Urinary bladder (tissue), 4 donors: ENCODE results near the gene APBA2. TPM values are rescaled to one million over a fixed set of nuclear protein-coding genes. Genes with fewer than 3 reads are reported as not detected.

Source experiments
- DNase-seq: peaks from one replicate; pipeline ENCODE4 v3.0.0-alpha.2; 2015; ENCODE audit errors: extremely low spot score
- H3K27ac ChIP-seq: one replicate; pipeline ENCODE4 v1.5.1; 2013; ENCODE audit warnings: low read depth, mild to moderate bottlenecking, moderate library complexity
- H3K36me3 ChIP-seq: one replicate; pipeline ENCODE4 v1.6.1; 2013; ENCODE audit warnings: mild to moderate bottlenecking, moderate library complexity; ENCODE audit not compliant: insufficient read depth
- H3K4me1 ChIP-seq: one replicate; pipeline ENCODE4 v1.6.1; 2013; ENCODE audit warnings: mild to moderate bottlenecking, moderate library complexity; ENCODE audit not compliant: insufficient read depth
- H3K4me3 ChIP-seq: one replicate; pipeline ENCODE4 v1.5.1; 2013; ENCODE audit warnings: low read depth, low read length
- WGBS: extraction: QIAGEN DNeasy Blood & Tissue Kit; methylation state at CpG from one replicate; pipeline ENCODE4 v1.1.7; 2013; 5-methylcytosine and 5-hydroxymethylcytosine counted together
- polyA plus RNA-seq: library from polyadenylated mRNA; stranded (reverse); fragments of 200-250 nt; gene quantifications from one replicate; pipeline ENCODE4 v1.2.3, GENCODE V29; 2013
- total RNA-seq: library from RNA; depleted of rRNA; stranded (reverse); fragments of >200 nt; gene quantifications from one replicate; pipeline ENCODE4 v1.2.3, GENCODE V29; 2014
- donor health status: healthy with polysubstance abuse.
- donor health status: healthy.

Gene APBA2
- total and polyA plus RNA-seq, 2 donors: 4.2 to 12.8 TPM

GRCh38 chr15:29113336-29114220, 227.8 kb downstream of the APBA2 start:
- H3K4me3 ChIP-seq: no peak overlapping the region
- H3K27ac ChIP-seq: no peak overlapping the region
- no peaks in the 10 kb centered on the region for H3K4me1 ChIP-seq
- H3K36me3 ChIP-seq: no peaks in the 10 kb centered on the region
- DNase-seq: no peak
- 88% methylated on average over 37 of the region's 37 CpGs for whole genome bisulfite sequencing

- DNase-seq: no peak
- Histone ChIP-seq H3K4me1 (no peaks in the 10 kb centered on the region), H3K4me3 (no peak overlapping the region), H3K27ac (no peak overlapping the region), H3K36me3 (no peaks in the 10 kb centered on the region)
- WGBS: 49% methylated on average over 18 of the region's 18 CpGs
Measured at GRCh38 chr15:29114221-29115092, 228.7 kb downstream of the APBA2 start.

GRCh38 chr15:29115093-29115991, 229.6 kb downstream of the APBA2 start:
- Histone ChIP-seq H3K4me1 (no peaks in the 10 kb centered on the region), H3K36me3 (no peaks in the 10 kb centered on the region), H3K4me3 (peak overlapping the region; percentile 25), H3K27ac (no peak overlapping the region)
- DNase-seq: no peak
- 3% methylated on average over 46 of the region's 46 CpGs for WGBS

- DNase-seq: no peak
- WGBS: 94% methylated on average over 32 of the region's 32 CpGs
- no peak overlapping the region for H3K27ac ChIP-seq
Measured at GRCh38 chr15:29116970-29117700, 231.4 kb downstream of the APBA2 start.

GRCh38 chr15:29117778-29118177, 232.0 kb downstream of the APBA2 start:
- H3K4me1 ChIP-seq: no peaks in the 10 kb centered on the region
- H3K4me3 ChIP-seq: no peak overlapping the region
- DNase-seq: no peak
- no peaks in the 10 kb centered on the region for H3K36me3 ChIP-seq
- H3K27ac ChIP-seq: no peak overlapping the region
- WGBS: 92% methylated on average over 20 of the region's 20 CpGs

More at GRCh38 chr15:29116970-29117700, 231.4 kb downstream of the APBA2 start:
- H3K36me3 ChIP-seq: no peaks in the 10 kb centered on the region
- H3K4me1 ChIP-seq: no peaks in the 10 kb centered on the region
- no peak overlapping the region for H3K4me3 ChIP-seq

- DNase-seq: no peak
- Histone ChIP-seq H3K4me3 (no peak overlapping the region), H3K4me1 (no peaks in the 10 kb centered on the region), H3K27ac (no peak overlapping the region), H3K36me3 (no peaks in the 10 kb centered on the region)
- WGBS: 60% methylated on average over 8 of the region's 8 CpGs
Measured at GRCh38 chr15:29119847-29120246, 234.1 kb downstream of the APBA2 start.

GRCh38 chr15:29120593-29121368, 235.0 kb downstream of the APBA2 start:
- H3K27ac ChIP-seq: no peak overlapping the region
- H3K4me1 ChIP-seq: no peaks in the 10 kb centered on the region
- 91% methylated on average over 20 of the region's 20 CpGs for WGBS
- H3K36me3 ChIP-seq: no peaks in the 10 kb centered on the region
- no peak overlapping the region for H3K4me3 ChIP-seq
- no peak for DNase-seq

- no peak for DNase-seq
- Histone ChIP-seq H3K4me1 (no peaks in the 10 kb centered on the region), H3K36me3 (no peaks in the 10 kb centered on the region), H3K27ac (no peak overlapping the region), H3K4me3 (no peak overlapping the region)
- WGBS: 88% methylated on average over 7 of the region's 7 CpGs
Measured at GRCh38 chr15:29121369-29121656, 235.5 kb downstream of the APBA2 start.

- 86% methylated on average over 9 of the region's 9 CpGs for WGBS
- no peaks in the 10 kb centered on the region for H3K36me3 ChIP-seq
- H3K4me1 ChIP-seq: no peaks in the 10 kb centered on the region
- no peak overlapping the region for H3K4me3 ChIP-seq
- H3K27ac ChIP-seq: no peak overlapping the region
- no peak for DNase-seq
Measured at GRCh38 chr15:29121907-29122306, 236.1 kb downstream of the APBA2 start.

- WGBS: 85% methylated on average over 12 of the region's 12 CpGs
- Histone ChIP-seq H3K4me1 (no peaks in the 10 kb centered on the region), H3K27ac (no peak overlapping the region), H3K36me3 (no peaks in the 10 kb centered on the region), H3K4me3 (no peak overlapping the region)
- DNase-seq: no peak
Measured at GRCh38 chr15:29122506-29122905, 236.7 kb downstream of the APBA2 start.

GRCh38 chr15:29123171-29123570, 237.4 kb downstream of the APBA2 start:
- Histone ChIP-seq H3K36me3 (no peaks in the 10 kb centered on the region), H3K4me1 (no peaks in the 10 kb centered on the region), H3K4me3 (no peak overlapping the region), H3K27ac (no peak overlapping the region)
- no peak for DNase-seq
- WGBS: 94% methylated on average over 18 of the region's 18 CpGs

GRCh38 chr15:29123991-29124390, 238.2 kb downstream of the APBA2 start:
- Histone ChIP-seq H3K4me1 (no peaks in the 10 kb centered on the region), H3K36me3 (no peaks in the 10 kb centered on the region), H3K4me3 (no peak overlapping the region), H3K27ac (no peak overlapping the region)
- no peak for DNase-seq
- 91% methylated on average over 9 of the region's 9 CpGs for WGBS
